ENCODE results near the gene NOX1. TPM values are rescaled to one million over a fixed set of nuclear protein-coding genes. Genes with fewer than 3 reads are reported as not detected.
A peak's percentile ranks its signal among the peaks of the same experiment; 100 is the strongest.

NOX1 gene
- total and polyA plus RNA-seq, 10 donors, result 0.06 TPM; not detected in 9

DNA sequence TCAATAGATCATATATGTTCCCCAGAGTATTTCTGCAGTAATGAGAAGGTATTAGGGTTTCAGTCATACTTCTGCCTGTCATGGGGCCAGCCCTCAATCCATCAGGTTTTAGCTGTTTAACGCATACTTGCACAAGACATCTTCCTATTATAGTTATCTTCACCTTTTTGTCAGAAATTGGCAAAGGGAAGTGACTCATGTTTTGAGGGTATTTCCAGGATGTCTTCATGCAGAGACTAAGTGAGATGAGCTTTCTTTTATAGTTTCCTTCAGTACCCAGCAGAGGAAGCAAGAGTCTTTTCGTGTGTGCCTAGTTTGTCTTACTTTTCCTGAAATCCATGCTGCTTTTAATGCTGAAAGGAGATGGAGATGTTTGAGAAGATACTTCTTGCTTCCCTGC, 44.4 kb downstream of the NOX1 start:
- Histone ChIP-seq H3K27me3 (replicated peaks in 1 of 7) (no peaks in the 10 kb centered on the region), H3K4me1 (no peaks in the 10 kb centered on the region), H3K9me3 (no peaks in the 10 kb centered on the region), H3K36me3 (peaks cover 0 to 96% (median 51%) of the 10 kb centered on the region in 6 donors), H3K27ac (no peak overlapping the region), H3K4me3 (no peak overlapping the region)
- intact Hi-C loops (cut with DNase I; ENCODE audit: low total_unique reads), result no loop called here
- TF ChIP-seq POLR2A (IDR thresholded peaks at IDR 0.05) (no peak), POLR2AphosphoS5 (IDR thresholded peaks at IDR 0.05) (no peak), CTCF (IDR thresholded peaks at IDR 0.05 in 8 of 11, conservative IDR thresholded peaks at IDR 0.05 in 3 of 11) (no peak)
- no peak for DNase-seq
- WGBS, 5 donors, result 15 to 52% (median 32%) methylated on average over 2 of the region's 2 CpGs

- Histone ChIP-seq H3K9me3 (no peaks in the 10 kb centered on the region), H3K4me1 (peaks cover 0 to 17% (median 7%) of the 10 kb centered on the region in 6 donors), H3K27ac (peak within 1 kb of the TSS; percentile 22 to 80 (median 63)), H3K27me3 (replicated peaks in 1 of 7) (peaks cover 0 to 7% (median 0%) of the 10 kb centered on the region in 7 donors), H3K4me3 (peak within 1 kb of the TSS; percentile 34 to 85 (median 61)), H3K36me3 (peaks cover 0 to 35% (median 20%) of the 10 kb centered on the region in 6 donors)
- 0 to 41% (median 5%) methylated on average over 18 to 49 of the region's 49 CpGs for WGBS, 5 donors
- peak; percentile 95 for DNase-seq
- TF ChIP-seq POLR2A (IDR thresholded peaks at IDR 0.05) (no peak), CTCF (IDR thresholded peaks at IDR 0.05 in 8 of 11, conservative IDR thresholded peaks at IDR 0.05 in 3 of 11) (peak in 5 of 11 experiments; percentile 16 to 35 (median 25)), POLR2AphosphoS5 (IDR thresholded peaks at IDR 0.05) (peak; percentile 80 to 88 (median 85))
- intact Hi-C loops (cut with DNase I; ENCODE audit: low total_unique reads), result no loop called here
These were observed 54.1 kb downstream of the NOX1 start, which contains the start of gene CSTF2 for GRCh38 chrX:100819837-100820666. TSS of gene CSTF2 (plus strand) at chrX:100820391. CDS start at chrX:100820417, 26 bp downstream.

GRCh38 chrX:100819534-100819836, 54.7 kb downstream of the NOX1 start:
- H3K27me3 ChIP-seq (replicated peaks in 1 of 7), result peaks cover 0 to 7% (median 0%) of the 10 kb centered on the region in 7 donors
- DNase-seq, result peak; percentile 78
- intact Hi-C loops (cut with DNase I; ENCODE audit: low total_unique reads), result no loop called here
- TF ChIP-seq POLR2AphosphoS5 (IDR thresholded peaks at IDR 0.05) (no peak), CTCF (IDR thresholded peaks at IDR 0.05 in 8 of 11, conservative IDR thresholded peaks at IDR 0.05 in 3 of 11) (no peak), POLR2A (IDR thresholded peaks at IDR 0.05) (no peak)
- peak overlapping the region; percentile 34 to 85 (median 61) for H3K4me3 ChIP-seq
- H3K9me3 ChIP-seq, result no peaks in the 10 kb centered on the region
- 5 to 53% (median 10%) methylated on average over 14 to 15 of the region's 15 CpGs for WGBS, 5 donors
- peak overlapping the region in 7 of 8 donors; percentile 22 to 80 (median 72) for H3K27ac ChIP-seq
- peaks cover 0 to 29% (median 14%) of the 10 kb centered on the region in 6 donors for H3K36me3 ChIP-seq
- peaks cover 0 to 17% (median 7%) of the 10 kb centered on the region in 6 donors for H3K4me1 ChIP-seq

DNA sequence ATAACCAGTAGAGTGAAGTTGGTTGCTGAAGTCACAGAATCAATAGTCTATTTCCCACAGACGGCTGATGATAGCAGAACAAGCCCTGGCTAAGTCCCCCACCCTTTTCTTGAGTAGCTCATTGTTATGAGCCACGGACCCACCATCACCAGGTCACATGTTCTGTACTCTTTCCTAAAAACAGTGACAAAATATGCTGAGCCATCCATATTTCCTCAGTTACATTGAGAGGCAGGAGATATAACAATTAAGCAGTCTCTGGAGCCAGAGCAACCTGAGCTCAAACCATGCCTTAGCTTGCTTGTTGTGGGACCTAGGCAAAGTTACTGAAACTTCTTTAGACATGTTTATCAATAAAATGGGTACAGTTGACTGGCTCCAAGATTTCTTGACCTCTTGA, 56.8 kb downstream of the NOX1 start:
- H3K36me3 ChIP-seq, result peaks cover 0 to 8% (median 0%) of the 10 kb centered on the region in 6 donors
- TF ChIP-seq CTCF (IDR thresholded peaks at IDR 0.05 in 8 of 11, conservative IDR thresholded peaks at IDR 0.05 in 3 of 11) (no peak), POLR2A (IDR thresholded peaks at IDR 0.05) (no peak), POLR2AphosphoS5 (IDR thresholded peaks at IDR 0.05) (no peak)
- no peaks in the 10 kb centered on the region for H3K9me3 ChIP-seq
- peaks cover 0 to 20% (median 0%) of the 10 kb centered on the region in 7 donors for H3K27me3 ChIP-seq (replicated peaks in 1 of 7)
- no peak overlapping the region for H3K4me3 ChIP-seq
- no peak for DNase-seq
- WGBS, 5 donors, result 53 to 89% (median 73%) methylated on average over 2 of the region's 2 CpGs
- peaks cover 0 to 17% (median 7%) of the 10 kb centered on the region in 6 donors for H3K4me1 ChIP-seq
- intact Hi-C loops (cut with DNase I; ENCODE audit: low total_unique reads), result no loop called here
- no peak overlapping the region for H3K27ac ChIP-seq
